ENCODE measurements around the gene TTLL10. TPM values are rescaled to one million over a fixed set of nuclear protein-coding genes. Genes with fewer than 3 reads are reported as not detected.

Gene TTLL10
- polyA plus RNA-seq, 2 donors: 0.28 to 0.43 TPM

- H3K4me3 ChIP-seq (ENCODE audit: low read depth in 1 of 2, low read length in 2 of 2): no peak overlapping the region
- peaks cover 0 to 3% of the 10 kb centered on the region in 2 donors for H3K9me3 ChIP-seq (ENCODE audit: control insufficient read depth in 2 of 2, insufficient read depth in 1 of 2, low read depth in 1 of 2, low read length in 1 of 2)
- 64 to 78% methylated on average over 21 to 22 of the region's 23 CpGs for WGBS, 2 donors
- H3K4me1 ChIP-seq (ENCODE audit: control insufficient read depth in 2 of 2, insufficient read depth in 2 of 2, low read length in 1 of 2): peaks cover 4 to 5% of the 10 kb centered on the region in 2 donors
- no peaks in the 10 kb centered on the region for H3K36me3 ChIP-seq (ENCODE audit: control insufficient read depth in 2 of 2, insufficient read depth in 2 of 2, low read length in 1 of 2)
- H3K27me3 ChIP-seq (ENCODE audit: control insufficient read depth in 1 of 2, insufficient read depth in 2 of 2, low read length in 2 of 2): peaks cover 0 to 6% of the 10 kb centered on the region in 2 donors
- H3K27ac ChIP-seq (ENCODE audit: low read depth in 2 of 2, low read length in 1 of 2): no peak overlapping the region
Measured at GRCh38 chr1:1245178-1245816, 71.6 kb downstream of the TTLL10 start.

DNA sequence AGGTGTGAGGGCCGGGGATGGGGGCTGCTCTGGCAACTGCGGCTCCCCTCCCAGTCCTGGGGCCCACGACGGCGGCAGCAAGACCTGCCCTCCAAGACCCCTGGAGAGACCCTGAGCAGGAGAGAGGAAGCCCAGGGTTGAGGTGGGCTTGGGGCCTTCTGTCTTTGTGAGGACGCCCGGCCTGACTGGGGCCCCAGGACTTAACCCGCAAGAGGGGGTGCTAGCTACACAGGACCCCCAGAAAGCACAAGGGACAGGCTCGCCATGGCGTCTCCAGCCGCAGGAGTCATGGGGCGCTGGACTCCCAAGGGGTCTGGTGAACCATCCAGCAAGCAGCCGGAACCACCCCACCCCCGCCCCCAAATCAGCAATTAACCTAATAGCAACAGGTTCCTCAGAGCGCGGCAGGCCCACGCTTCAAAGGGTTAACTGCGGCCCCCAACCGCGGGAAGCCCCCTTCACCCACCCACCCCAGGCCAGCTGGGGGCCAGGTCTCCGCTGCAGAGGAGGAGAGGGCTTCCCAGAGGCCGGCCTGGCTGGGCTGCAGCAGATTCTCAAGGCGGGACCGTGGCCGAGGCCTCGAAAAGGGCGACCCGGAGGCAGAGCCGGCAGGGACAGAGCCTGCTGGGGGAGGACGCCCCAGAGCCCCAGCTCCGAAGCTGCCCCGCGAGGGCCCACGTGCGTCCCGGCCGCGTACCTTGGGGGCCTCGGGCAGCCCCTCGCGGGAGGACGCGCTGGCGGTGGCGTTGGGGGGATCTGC, 72.3 kb downstream of the TTLL10 start:
- H3K36me3 ChIP-seq (ENCODE audit: control insufficient read depth in 2 of 2, insufficient read depth in 2 of 2, low read length in 1 of 2): no peaks in the 10 kb centered on the region
- H3K4me3 ChIP-seq (ENCODE audit: low read depth in 1 of 2, low read length in 2 of 2): no peak overlapping the region
- H3K27me3 ChIP-seq (ENCODE audit: control insufficient read depth in 1 of 2, insufficient read depth in 2 of 2, low read length in 2 of 2): peaks cover 0 to 6% of the 10 kb centered on the region in 2 donors
- 35 to 42% methylated on average over 30 to 45 of the region's 45 CpGs for WGBS, 2 donors
- H3K27ac ChIP-seq (ENCODE audit: low read depth in 2 of 2, low read length in 1 of 2): no peak overlapping the region
- H3K9me3 ChIP-seq (ENCODE audit: control insufficient read depth in 2 of 2, insufficient read depth in 1 of 2, low read depth in 1 of 2, low read length in 1 of 2): peaks cover 0 to 3% of the 10 kb centered on the region in 2 donors
- H3K4me1 ChIP-seq (ENCODE audit: control insufficient read depth in 2 of 2, insufficient read depth in 2 of 2, low read length in 1 of 2): peaks cover 2 to 6% of the 10 kb centered on the region in 2 donors

DNA sequence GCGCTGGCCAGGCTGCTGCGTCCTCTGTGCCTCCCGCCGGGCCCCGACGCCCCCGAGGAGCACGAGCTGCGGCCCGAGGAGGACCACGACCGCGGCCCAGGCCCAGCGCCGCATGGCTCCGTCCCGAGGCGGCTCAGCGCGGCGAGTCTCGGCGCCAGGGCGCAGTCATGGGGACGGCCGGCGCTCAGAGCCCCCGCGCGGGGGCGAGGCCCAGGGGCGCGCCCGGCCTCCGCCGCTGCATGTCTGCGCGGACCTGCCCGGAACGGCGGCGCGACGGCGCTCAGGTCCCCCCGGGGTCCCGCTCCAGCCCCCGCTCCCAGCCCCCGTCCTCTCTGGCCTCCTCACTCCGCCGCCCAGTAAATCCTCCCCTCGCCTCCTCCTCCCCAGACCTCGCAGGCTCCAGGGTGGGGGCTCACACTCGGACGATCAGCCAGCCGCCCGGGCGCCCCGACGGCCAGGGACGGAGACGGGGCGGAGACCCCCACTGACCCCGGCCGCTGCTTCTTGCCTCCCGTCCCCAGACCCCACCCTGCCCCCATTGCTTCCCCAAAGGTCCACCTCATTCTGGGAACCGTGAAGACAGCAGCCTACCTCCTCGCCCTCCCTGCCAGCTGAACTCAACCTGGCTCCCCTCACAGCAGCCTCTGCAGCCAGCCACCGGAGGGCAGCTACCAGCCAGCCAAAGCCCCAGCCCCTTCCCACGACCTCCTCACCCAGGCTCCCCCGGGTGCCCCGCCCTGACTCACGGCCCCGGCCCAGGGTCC, 73.1 kb downstream of the TTLL10 start, which contains the start of gene C1QTNF12:
Gene C1QTNF12 (minus strand): TSS at position 146 of the 764 bp plus-strand sequence. CDS start 32 bp downstream, at position 114.
- H3K36me3 ChIP-seq (ENCODE audit: control insufficient read depth in 2 of 2, insufficient read depth in 2 of 2, low read length in 1 of 2): no peaks in the 10 kb centered on the region
- H3K9me3 ChIP-seq (ENCODE audit: control insufficient read depth in 2 of 2, insufficient read depth in 1 of 2, low read depth in 1 of 2, low read length in 1 of 2): no peaks in the 10 kb centered on the region
- H3K27ac ChIP-seq (ENCODE audit: low read depth in 2 of 2, low read length in 1 of 2): no peak within 1 kb of the TSS
- peaks cover 2 to 5% of the 10 kb centered on the region in 2 donors for H3K4me1 ChIP-seq (ENCODE audit: control insufficient read depth in 2 of 2, insufficient read depth in 2 of 2, low read length in 1 of 2)
- H3K27me3 ChIP-seq (ENCODE audit: control insufficient read depth in 1 of 2, insufficient read depth in 2 of 2, low read length in 2 of 2): peaks cover 0 to 6% of the 10 kb centered on the region in 2 donors
- H3K4me3 ChIP-seq (ENCODE audit: low read depth in 1 of 2, low read length in 2 of 2): no peak within 1 kb of the TSS
- 4 to 5% methylated on average over 39 to 74 of the region's 74 CpGs for WGBS, 2 donors

- Histone ChIP-seq H3K27ac (ENCODE audit: low read depth in 2 of 2, low read length in 1 of 2) (no peak overlapping the region), H3K9me3 (ENCODE audit: control insufficient read depth in 2 of 2, insufficient read depth in 1 of 2, low read depth in 1 of 2, low read length in 1 of 2) (no peaks in the 10 kb centered on the region), H3K4me1 (ENCODE audit: control insufficient read depth in 2 of 2, insufficient read depth in 2 of 2, low read length in 1 of 2) (peaks cover 2 to 5% of the 10 kb centered on the region in 2 donors), H3K36me3 (ENCODE audit: control insufficient read depth in 2 of 2, insufficient read depth in 2 of 2, low read length in 1 of 2) (no peaks in the 10 kb centered on the region), H3K4me3 (ENCODE audit: low read depth in 1 of 2, low read length in 2 of 2) (no peak overlapping the region), H3K27me3 (ENCODE audit: control insufficient read depth in 1 of 2, insufficient read depth in 2 of 2, low read length in 2 of 2) (peaks cover 0 to 6% of the 10 kb centered on the region in 2 donors)
- 59 to 65% methylated on average over 23 to 25 of the region's 25 CpGs for WGBS, 2 donors
Measured at GRCh38 chr1:1247341-1247913, 73.7 kb downstream of the TTLL10 start.

Other genes with a start within 250 kb of the TTLL10 start
- gene SAMD11, start 250.0 kb upstream of the TTLL10 start, polyA plus RNA-seq: 1 to 10 TPM in 1 of 2 donors, under 1 TPM in 1; 0.68 to 1.5 TPM
- gene NOC2L, start 214.6 kb upstream of the TTLL10 start, polyA plus RNA-seq: 10 to 100 TPM; 60.8 to 67.4 TPM
- gene KLHL17, start 213.3 kb upstream of the TTLL10 start, polyA plus RNA-seq: 10 to 100 TPM; 11.9 to 21.8 TPM
- 10 to 100 TPM; 35.6 to 74.7 TPM for gene PLEKHN1, start 207.4 kb upstream of the TTLL10 start, polyA plus RNA-seq
- 1 to 10 TPM in 1 of 2 donors, under 1 TPM in 1; 0.47 to 3.4 TPM for gene PERM1, start 191.8 kb upstream of the TTLL10 start, polyA plus RNA-seq
- gene HES4, start 173.8 kb upstream of the TTLL10 start, polyA plus RNA-seq: 10 to 100 TPM; 15.1 to 20.2 TPM
- 10 to 100 TPM; 17.8 to 40.7 TPM for gene ISG15, start 160.4 kb upstream of the TTLL10 start, polyA plus RNA-seq
- 10 to 100 TPM; 17.0 to 40.6 TPM for gene AGRN, start 153.8 kb upstream of the TTLL10 start, polyA plus RNA-seq
- 10 to 100 TPM; 28.2 to 44.2 TPM for gene RNF223, start 99.6 kb upstream of the TTLL10 start, polyA plus RNA-seq
- 10 to 100 TPM; 13.0 to 27.5 TPM for gene C1orf159, start 57.8 kb upstream of the TTLL10 start, polyA plus RNA-seq
- 1 to 10 TPM; 1.9 to 4.3 TPM for gene TNFRSF18, start 32.7 kb downstream of the TTLL10 start, polyA plus RNA-seq
- 1 to 10 TPM in 1 of 2 donors, under 1 TPM in 1; 0.73 to 1.1 TPM for gene TNFRSF4, start 40.3 kb downstream of the TTLL10 start, polyA plus RNA-seq
- 10 to 100 TPM; 43.9 to 68.0 TPM for gene SDF4, start 58.1 kb downstream of the TTLL10 start, polyA plus RNA-seq
- gene B3GALT6, start 58.4 kb downstream of the TTLL10 start, polyA plus RNA-seq: 1 to 10 TPM; 4.5 to 6.7 TPM
- 1 to 10 TPM; 1.6 to 3.0 TPM for gene C1QTNF12, start 72.8 kb downstream of the TTLL10 start, polyA plus RNA-seq
- 10 to 100 TPM; 38.2 to 40.9 TPM for gene UBE2J2, start 100.0 kb downstream of the TTLL10 start, polyA plus RNA-seq
- gene SCNN1D, start 106.6 kb downstream of the TTLL10 start, polyA plus RNA-seq: 1 to 10 TPM; 2.8 to 9.9 TPM
- gene ACAP3, start 134.1 kb downstream of the TTLL10 start, polyA plus RNA-seq: 100 to 1,000 TPM in 1 of 2 donors, 10 to 100 TPM in 1; 47.7 to 120 TPM
- 10 to 100 TPM; 24.4 to 24.8 TPM for gene PUSL1, start 134.7 kb downstream of the TTLL10 start, polyA plus RNA-seq
- 100 to 1,000 TPM in 1 of 2 donors, 10 to 100 TPM in 1; 74.1 to 127 TPM for gene INTS11, start 150.8 kb downstream of the TTLL10 start, polyA plus RNA-seq
- gene CPTP, start 150.9 kb downstream of the TTLL10 start, polyA plus RNA-seq: 10 to 100 TPM; 38.3 to 73.1 TPM
- 1 to 10 TPM in 1 of 2 donors, under 1 TPM in 1; 0.28 to 1.9 TPM for gene TAS1R3, start 157.4 kb downstream of the TTLL10 start, polyA plus RNA-seq
- gene DVL1, start 175.5 kb downstream of the TTLL10 start, polyA plus RNA-seq: 100 to 1,000 TPM in 1 of 2 donors, 10 to 100 TPM in 1; 57.5 to 107 TPM
- 10 to 100 TPM in 1 of 2 donors, 1 to 10 TPM in 1; 7.5 to 14.7 TPM for gene MXRA8, start 184.7 kb downstream of the TTLL10 start, polyA plus RNA-seq
- 100 to 1,000 TPM; 155 to 158 TPM for gene AURKAIP1, start 201.3 kb downstream of the TTLL10 start, polyA plus RNA-seq
- gene CCNL2, start 225.5 kb downstream of the TTLL10 start, polyA plus RNA-seq: 100 to 1,000 TPM in 1 of 2 donors, 10 to 100 TPM in 1; 97.9 to 210 TPM
- gene MRPL20, start 233.4 kb downstream of the TTLL10 start, polyA plus RNA-seq: 100 to 1,000 TPM in 1 of 2 donors, 10 to 100 TPM in 1; 59.1 to 148 TPM
- 10 to 100 TPM; 10.6 to 12.4 TPM for gene ANKRD65, start 247.4 kb downstream of the TTLL10 start, polyA plus RNA-seq